ENCODE measurements around the gene RAMACL.
"Not testable (repeated sequence)": the region's sequence is repeated elsewhere in the genome, so short reads cannot be mapped to it uniquely, and the experiment has no call there.

RAMACL gene

GRCh38 chr6:166556863-166557322 is 29.6 kb downstream of the RAMACL start:
- FAIRE-seq (peak; percentile 92), DNase-seq (ENCODE audit: low spot score) (peak; percentile 92)

DNA sequence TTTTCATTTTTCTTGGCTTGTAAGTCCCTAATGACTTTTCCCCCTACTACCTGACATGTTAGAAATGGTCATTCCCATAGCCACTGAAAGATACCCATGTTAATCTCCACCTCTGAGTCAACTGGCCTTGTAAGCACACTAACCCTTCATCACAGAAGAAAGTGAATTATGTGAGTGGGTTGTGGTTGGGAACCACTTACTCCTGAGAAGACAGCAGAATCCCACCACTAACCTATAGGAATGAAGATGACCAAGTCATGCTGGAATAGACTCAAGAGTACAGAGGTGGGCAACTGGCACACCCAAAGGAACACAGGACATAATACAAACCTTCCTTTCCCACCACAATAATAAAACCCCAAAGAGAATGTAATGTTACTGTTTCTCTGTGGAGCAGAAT is 30.1 kb downstream of the RAMACL start:
- DNase-seq (ENCODE audit: low spot score) (peak; percentile 18), FAIRE-seq (no peak)

- DNase-seq (ENCODE audit: low spot score): no peak
- no peak for FAIRE-seq
Measured at GRCh38 chr6:166555086-166555485, 31.4 kb downstream of the RAMACL start.

DNA sequence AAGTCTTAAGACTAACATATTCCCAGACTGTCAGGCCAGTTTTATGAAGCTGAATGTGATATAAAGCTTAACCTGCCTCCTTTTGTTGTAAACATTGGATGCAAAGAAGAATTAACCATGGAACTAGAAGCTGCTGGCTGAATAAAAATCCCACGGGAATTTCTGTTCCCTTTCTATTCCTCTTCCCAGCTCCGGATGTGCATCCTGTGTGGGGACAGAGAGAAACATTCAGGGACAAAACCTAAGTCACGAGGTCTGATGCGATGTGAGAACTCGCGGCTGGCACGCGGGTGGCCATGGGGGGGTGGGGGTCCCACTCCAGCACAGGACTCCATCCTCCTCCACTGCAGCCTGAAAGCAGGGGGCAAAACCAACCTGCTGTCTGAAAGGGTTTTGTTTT is 32.2 kb downstream of the RAMACL start:
- no peak for FAIRE-seq
- no peak for DNase-seq (ENCODE audit: low spot score)

DNA sequence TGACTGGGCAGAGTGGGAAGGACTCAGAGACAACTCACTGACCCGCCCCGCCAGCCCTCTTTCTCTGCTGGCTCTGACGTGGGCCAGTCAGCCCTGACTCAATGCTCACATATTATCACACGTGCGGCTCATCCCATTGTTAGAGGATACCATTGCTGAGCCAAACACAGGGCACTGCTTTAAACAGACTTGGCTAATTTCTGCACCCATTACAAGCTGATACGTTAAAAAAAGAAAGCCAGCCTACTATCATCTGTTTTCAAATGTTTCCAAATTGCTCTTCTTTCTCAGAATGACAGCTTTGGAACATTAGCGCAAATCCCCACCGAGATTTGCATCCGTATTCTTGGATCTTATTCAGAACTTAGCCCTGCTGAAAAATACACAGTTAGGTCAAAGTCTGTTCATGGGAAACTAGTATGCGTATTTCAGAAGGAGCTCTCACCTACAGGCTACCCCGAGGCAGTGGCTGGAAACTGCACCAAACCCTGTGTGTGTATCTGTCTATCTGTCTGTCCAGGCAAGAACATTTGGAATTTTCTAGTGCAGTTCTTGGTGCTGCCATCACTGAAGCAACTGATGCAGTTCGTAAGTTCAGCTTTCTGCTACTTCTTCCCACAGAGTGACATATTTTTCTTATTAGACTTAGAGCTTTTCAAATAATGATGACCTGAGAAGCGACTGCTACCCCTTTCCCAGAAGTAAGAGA is 32.8 kb downstream of the RAMACL start:
- DNase-seq (ENCODE audit: low spot score): no peak

DNA sequence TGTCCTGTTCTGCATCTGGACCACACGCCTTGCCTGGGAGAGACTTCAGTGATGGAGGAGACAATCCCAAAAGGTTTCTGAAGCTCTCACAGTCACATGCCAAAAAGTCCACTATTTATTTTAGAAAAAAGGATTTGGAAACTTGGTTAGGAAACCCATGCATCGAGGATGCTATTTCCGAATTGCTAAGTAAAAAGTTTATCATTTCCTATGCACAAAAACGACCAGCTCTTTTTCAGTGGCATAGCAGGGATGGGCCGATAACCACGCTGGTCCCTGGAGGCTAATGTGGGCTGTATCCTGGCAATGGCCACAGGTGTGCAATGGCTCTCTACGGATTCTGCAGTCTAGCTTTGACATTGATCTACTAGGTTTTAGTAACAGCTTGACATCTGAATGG is 33.9 kb downstream of the RAMACL start:
- no peak for FAIRE-seq
- no peak for DNase-seq (ENCODE audit: low spot score)

More for the DNA sequence above, 32.8 kb downstream of the RAMACL start:
- no peak for FAIRE-seq

DNA sequence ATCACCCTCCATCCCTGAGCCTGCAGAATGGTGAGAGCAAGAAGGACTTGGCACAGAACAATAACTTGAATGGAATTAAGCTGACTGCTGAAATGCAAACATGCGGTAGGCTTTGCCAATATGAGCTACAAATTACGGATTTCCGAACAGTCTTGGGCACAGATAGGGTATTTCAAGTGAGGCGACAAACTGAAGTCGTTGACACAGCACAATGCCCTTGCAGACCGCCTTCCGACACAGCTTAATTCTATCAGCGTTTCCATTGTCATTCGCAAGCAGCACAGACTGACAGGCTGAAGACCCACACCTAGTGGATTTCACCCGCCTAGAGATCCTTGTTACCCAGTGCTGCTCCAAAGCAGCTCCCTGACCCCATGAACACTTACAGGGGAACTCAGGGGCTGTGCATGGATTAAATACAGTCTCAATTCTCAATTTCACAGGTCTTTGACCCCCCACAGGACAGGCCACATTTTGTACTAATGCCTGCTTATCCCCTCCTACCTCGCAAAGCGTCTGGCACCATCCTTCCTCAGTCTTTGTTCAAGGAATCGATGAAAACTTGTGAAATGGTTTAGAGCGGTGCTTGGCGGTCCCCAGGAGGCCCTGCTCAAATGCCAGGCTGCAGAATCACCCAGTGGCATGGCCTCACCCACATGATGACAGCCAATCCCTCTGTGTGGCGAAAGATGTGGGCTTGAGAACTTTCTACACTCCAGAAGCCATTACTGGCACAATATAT is 34.6 kb downstream of the RAMACL start:
- DNase-seq (ENCODE audit: low spot score) (no peak), FAIRE-seq (no peak)

GRCh38 chr6:166546653-166547052 is 39.8 kb downstream of the RAMACL start:
- no peak for FAIRE-seq
- no peak for DNase-seq (ENCODE audit: low spot score)

DNA sequence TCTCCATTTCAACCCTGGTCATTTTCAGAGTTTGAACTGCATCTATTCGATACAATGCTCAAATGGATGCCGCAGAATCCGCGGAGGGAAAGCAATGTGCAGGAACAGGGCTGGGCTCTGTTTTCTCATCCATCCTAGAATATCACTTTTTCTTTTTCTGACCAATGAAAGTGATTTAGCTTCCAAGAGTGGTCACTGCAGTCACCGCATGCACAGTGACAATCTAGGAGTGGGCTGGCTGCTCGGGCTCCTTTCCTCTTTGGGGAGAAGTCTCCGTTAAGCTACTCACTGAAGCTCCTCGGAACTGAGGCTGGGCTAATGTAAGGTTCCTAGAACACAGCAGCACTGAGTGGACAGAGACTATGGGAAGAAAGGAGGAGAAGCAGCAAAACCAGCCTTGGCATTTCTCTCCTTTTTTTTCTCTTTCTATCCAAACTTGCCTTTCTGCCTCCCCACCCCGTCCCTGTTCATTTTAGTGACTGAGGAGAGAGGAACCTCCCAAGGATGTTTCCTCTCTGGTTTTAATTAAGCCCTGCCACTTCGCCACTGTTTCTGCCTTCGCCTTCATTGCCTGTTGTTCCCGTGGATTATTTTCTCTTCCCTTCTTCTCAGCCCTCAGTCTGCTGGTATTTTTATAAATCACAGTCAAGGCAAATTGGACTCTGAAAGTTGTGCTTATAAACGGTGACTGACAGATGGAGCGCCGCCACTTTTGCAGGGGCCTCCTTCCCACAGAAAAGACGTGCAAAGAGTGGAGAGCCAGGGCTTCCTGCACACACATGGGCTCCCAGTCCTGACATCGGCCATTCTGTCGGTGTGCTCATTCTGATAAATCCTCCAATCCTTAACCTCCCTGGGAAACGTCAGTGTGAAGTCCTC is 41.1 kb downstream of the RAMACL start:
- FAIRE-seq (no peak), DNase-seq (ENCODE audit: low spot score) (no peak)

DNA sequence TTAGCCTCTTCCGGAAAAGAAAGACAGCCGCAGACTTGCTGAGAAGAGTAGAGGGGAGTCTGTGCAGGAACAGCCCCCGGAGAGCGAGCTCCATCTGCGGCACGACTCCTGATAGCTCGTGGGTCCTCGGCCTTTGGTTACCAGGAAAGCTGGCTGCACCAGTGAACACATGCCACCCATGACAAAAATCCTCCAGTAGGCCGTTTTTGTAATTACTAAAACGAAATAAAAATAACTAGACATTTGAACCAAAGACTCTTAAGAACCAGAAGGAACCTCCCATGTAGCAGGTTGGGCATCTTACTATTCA is 42.2 kb downstream of the RAMACL start:
- DNase-seq (ENCODE audit: low spot score): no peak
- no peak for FAIRE-seq

DNA sequence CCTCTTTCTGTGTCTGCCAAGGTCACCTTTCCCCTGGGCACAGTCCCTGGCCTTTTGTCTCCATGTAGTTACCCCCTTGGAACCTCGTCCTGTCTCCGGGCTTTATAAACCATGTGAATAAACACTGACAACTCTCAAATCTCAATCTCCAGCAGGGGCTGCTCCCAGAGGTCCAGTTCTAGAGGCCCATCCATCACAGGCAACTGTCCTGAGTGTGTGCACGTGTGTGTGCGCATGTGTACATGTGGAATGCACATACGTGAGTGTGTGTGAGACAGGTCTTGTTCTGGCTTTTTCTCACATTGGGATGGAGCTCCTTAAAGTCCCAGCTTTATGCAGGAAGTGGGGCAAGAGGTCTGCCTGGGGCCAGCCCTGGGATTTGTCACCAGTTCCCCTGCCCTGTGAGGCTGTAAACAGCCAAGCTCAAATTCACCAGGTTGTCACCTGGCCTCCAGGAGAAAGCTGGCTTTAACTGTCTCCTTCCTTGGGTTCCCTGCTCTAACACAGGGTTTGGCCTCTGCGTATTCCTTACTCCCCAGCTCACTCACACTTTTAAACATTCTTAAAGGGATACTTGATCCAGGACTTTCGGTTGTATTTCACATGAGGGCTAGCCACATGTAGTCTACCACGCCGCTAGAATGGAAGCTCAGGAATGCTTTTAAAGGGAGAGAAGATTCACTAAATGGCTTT is 42.7 kb downstream of the RAMACL start:
- DNase-seq (ENCODE audit: low spot score) (no peak), FAIRE-seq (no peak)

GRCh38 chr6:166542580-166542912 is 43.9 kb downstream of the RAMACL start:
- FAIRE-seq (no peak), DNase-seq (ENCODE audit: low spot score) (peak; percentile 78)

- no peak for DNase-seq (ENCODE audit: low spot score)
- FAIRE-seq: no peak
Measured at GRCh38 chr6:166541876-166542579, 44.5 kb downstream of the RAMACL start.

- no peak for DNase-seq (ENCODE audit: low spot score)
- no peak for FAIRE-seq
Measured at GRCh38 chr6:166541366-166541765, 45.1 kb downstream of the RAMACL start.

GRCh38 chr6:166540631-166541331 is 45.7 kb downstream of the RAMACL start:
- FAIRE-seq (no peak), DNase-seq (ENCODE audit: low spot score) (peak; percentile 63)

- DNase-seq (ENCODE audit: low spot score) (no peak), FAIRE-seq (no peak)
Measured at GRCh38 chr6:166539543-166539942, 46.9 kb downstream of the RAMACL start.

- FAIRE-seq; DNase-seq (ENCODE audit: low spot score): not testable (repeated sequence)
Measured at GRCh38 chr6:166539011-166539385, 47.5 kb downstream of the RAMACL start.

GRCh38 chr6:166538297-166539010 is 48.0 kb downstream of the RAMACL start:
- DNase-seq (ENCODE audit: low spot score) (no peak), FAIRE-seq (no peak)

DNA sequence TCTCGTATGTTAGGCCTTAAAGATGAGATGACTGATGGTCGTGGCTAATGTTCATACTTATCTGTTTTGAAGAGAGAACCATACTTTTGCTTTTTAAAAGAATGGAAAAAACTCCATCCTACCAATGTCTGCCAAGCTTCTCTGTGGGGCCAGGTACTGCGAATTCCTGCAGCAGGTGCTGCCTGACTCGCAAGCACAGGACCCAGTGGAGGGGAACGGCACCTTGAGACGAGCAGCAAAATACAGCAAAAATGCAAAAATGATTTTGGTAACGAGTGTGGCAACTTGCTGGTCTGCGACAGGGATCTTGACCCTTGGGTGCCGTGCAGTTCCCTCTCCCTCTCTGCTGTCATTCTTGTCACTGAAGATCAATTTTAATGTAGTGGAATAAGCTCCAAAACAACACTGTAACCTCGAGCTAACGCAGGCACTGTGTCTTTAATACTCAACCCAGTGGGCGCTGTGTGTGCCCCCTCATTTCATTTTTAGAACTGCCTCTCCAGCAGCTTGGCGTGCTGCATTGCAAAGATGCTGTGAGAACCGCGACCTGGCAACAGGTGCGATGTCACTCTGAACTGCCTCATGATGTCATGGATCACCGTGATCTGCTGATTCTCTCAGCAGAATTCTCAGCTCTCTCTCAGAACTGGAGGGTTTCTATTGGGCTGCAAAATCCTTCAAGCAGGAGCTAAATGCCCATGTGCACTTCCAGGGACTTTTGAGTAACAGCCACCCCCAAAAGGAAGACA is 51.6 kb downstream of the RAMACL start:
- FAIRE-seq: no peak
- no peak for DNase-seq (ENCODE audit: low spot score)
